K562 (cell line): ENCODE measurements around the gene MFSD2B. TPM values are rescaled to one million over a fixed set of nuclear protein-coding genes. Genes with fewer than 3 reads are reported as not detected.

Experiments
- ERF ChIP-seq: fragments of 450-650 bp; formaldehyde crosslinking; IDR thresholded peaks from 2 replicates; pipeline ENCODE4 v1.4.0; 2020; ENCODE audit warnings: mild to moderate bottlenecking, mixed read lengths
- FOXK1 ChIP-seq: sonication (generic); formaldehyde crosslinking; IDR thresholded peaks from 2 replicates; pipeline ENCODE4 v1.8.0; 2022; ENCODE audit warnings: missing genetic modification reagents, mild to moderate bottlenecking, borderline replicate concordance
- HNRNPK ChIP-seq: fragments of 200-400 bp; formaldehyde crosslinking; IDR thresholded peaks from one replicate; pipeline ENCODE4 v1.6.1; 2018; ENCODE audit warnings: mild to moderate bottlenecking, low read depth, low read length; ENCODE audit not compliant: poor library complexity, severe bottlenecking
- PHF21A ChIP-seq: fragments of 450-650 bp; IDR thresholded peaks from 2 replicates; pipeline ENCODE4 v1.6.1; 2017; ENCODE audit warnings: low read depth, borderline replicate concordance
- SMARCC2 ChIP-seq: fragments of 450-650 bp; IDR thresholded peaks from 2 replicates; pipeline ENCODE4 v1.6.1; 2017; ENCODE audit warnings: antibody characterized with exemption, moderate library complexity, mild to moderate bottlenecking, low read depth
- TCF3 ChIP-seq: sonication (generic); formaldehyde crosslinking; IDR thresholded peaks from 2 replicates; pipeline ENCODE4 v1.4.0; 2020; ENCODE audit warnings: mild to moderate bottlenecking, missing genetic modification reagents
- ZNF134 ChIP-seq: fragments of 250-450 bp; sonication (Bioruptor Pico); conservative IDR thresholded peaks from 2 replicates; pipeline ENCODE4 v1.4.0; 2020
- ZNF561 ChIP-seq: fragments of 450-650 bp; formaldehyde crosslinking; conservative IDR thresholded peaks from 2 replicates; pipeline ENCODE4 v1.4.0; 2020; ENCODE audit warnings: mild to moderate bottlenecking, moderate library complexity
- ZNF778 ChIP-seq: fragments of 450-650 bp; formaldehyde crosslinking; IDR thresholded peaks from 2 replicates; pipeline ENCODE4 v1.4.0; 2020; ENCODE audit warnings: mild to moderate bottlenecking, moderate library complexity
- polyA plus RNA-seq, 8 experiments: library from polyadenylated mRNA; depleted of rRNA in 4 of 8; stranded (reverse) in 5 of 8; unstranded in 3 of 8; fragments of >200 nt; fragmentation: Nextera tagmentation in 2 of 8; fragmentation: Illumina TruSeq in 1 of 8; extraction: Ambion mirVana in 2 of 8; extraction: Trizol in 1 of 8; gene quantifications; 2 replicates each; pipeline versions ENCODE4 v1.2.1 to v1.2.3, GENCODE V29; 2011 to 2014; ENCODE audit warnings: inconsistent platforms in 1 of 8, missing spikeins in 1 of 8
- total RNA-seq, 7 experiments: library from RNA; depleted of rRNA in 6 of 7; stranded (reverse); fragments of >200 nt in 6 of 7; fragmentation: Illumina TruSeq in 2 of 7; extraction: Trizol in 2 of 7; gene quantifications; 2 replicates each; pipeline versions ENCODE4 v1.2.1 to v1.2.3, GENCODE V29; 2011 to 2021; ENCODE audit warnings: low replicate concordance in 1 of 7
- TF ChIP-seq, protein P1 (sequence below): fragments of 450-650 bp; IDR thresholded peaks from 2 replicates; pipeline ENCODE4 v1.6.1; 2016; ENCODE audit warnings: mild to moderate bottlenecking, moderate library complexity
- TF ChIP-seq, protein P2 (sequence below), 2 experiments: fragments of 150-350 bp in 1 of 2; IDR thresholded peaks; 2 replicates each; pipeline ENCODE4 v1.6.1; 2012 to 2016; ENCODE audit warnings: low read depth in 2 of 2, low read length in 2 of 2, mild to moderate bottlenecking in 1 of 2, moderate library complexity in 1 of 2

The MFSD2B gene
- total and polyA plus RNA-seq, 9 of the 15 experiments (the other 6 are each of a cell fraction or from before 2014, with no cell fraction given): 2.6 to 10.9 (median 6.8) TPM

DNA sequence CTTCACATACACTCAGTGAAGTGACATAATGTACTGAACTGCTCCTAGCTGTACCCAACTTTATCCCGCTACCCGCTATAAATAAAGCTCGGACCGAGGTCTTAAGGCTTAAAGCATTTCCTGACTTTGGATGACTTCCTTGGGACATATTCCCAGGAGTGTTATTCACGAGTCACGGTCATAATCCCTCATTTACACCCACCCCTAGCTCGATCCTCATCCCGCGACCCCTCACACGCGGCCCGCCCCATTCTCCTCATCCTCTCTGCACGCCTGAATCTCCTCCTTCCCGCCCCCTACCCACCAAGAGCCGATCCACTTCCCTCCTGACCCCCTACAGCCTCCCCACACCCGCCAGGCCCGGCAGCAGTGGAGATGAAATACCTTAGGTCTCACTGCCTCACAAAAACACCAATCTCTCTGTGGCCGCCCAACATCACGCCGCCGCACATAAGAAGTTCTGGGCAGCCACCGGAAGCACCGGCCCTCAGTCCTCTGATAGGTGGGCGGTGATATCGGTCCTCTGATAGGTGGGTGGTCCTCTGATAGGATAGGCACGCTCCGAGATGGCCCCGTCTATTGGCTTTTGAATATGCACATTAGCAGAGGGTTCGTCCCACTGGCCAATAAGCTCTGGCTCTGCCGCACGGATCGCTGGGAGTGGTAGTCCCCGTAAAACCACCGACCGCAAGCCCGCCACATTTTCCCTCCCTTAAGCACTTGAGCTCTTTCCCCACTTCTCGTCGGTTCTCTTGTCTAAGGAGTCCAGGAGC lies 37.2 kb downstream of the MFSD2B start, which contains the start of gene WDCP (continued):
- TF ChIP-seq, protein P1, sequence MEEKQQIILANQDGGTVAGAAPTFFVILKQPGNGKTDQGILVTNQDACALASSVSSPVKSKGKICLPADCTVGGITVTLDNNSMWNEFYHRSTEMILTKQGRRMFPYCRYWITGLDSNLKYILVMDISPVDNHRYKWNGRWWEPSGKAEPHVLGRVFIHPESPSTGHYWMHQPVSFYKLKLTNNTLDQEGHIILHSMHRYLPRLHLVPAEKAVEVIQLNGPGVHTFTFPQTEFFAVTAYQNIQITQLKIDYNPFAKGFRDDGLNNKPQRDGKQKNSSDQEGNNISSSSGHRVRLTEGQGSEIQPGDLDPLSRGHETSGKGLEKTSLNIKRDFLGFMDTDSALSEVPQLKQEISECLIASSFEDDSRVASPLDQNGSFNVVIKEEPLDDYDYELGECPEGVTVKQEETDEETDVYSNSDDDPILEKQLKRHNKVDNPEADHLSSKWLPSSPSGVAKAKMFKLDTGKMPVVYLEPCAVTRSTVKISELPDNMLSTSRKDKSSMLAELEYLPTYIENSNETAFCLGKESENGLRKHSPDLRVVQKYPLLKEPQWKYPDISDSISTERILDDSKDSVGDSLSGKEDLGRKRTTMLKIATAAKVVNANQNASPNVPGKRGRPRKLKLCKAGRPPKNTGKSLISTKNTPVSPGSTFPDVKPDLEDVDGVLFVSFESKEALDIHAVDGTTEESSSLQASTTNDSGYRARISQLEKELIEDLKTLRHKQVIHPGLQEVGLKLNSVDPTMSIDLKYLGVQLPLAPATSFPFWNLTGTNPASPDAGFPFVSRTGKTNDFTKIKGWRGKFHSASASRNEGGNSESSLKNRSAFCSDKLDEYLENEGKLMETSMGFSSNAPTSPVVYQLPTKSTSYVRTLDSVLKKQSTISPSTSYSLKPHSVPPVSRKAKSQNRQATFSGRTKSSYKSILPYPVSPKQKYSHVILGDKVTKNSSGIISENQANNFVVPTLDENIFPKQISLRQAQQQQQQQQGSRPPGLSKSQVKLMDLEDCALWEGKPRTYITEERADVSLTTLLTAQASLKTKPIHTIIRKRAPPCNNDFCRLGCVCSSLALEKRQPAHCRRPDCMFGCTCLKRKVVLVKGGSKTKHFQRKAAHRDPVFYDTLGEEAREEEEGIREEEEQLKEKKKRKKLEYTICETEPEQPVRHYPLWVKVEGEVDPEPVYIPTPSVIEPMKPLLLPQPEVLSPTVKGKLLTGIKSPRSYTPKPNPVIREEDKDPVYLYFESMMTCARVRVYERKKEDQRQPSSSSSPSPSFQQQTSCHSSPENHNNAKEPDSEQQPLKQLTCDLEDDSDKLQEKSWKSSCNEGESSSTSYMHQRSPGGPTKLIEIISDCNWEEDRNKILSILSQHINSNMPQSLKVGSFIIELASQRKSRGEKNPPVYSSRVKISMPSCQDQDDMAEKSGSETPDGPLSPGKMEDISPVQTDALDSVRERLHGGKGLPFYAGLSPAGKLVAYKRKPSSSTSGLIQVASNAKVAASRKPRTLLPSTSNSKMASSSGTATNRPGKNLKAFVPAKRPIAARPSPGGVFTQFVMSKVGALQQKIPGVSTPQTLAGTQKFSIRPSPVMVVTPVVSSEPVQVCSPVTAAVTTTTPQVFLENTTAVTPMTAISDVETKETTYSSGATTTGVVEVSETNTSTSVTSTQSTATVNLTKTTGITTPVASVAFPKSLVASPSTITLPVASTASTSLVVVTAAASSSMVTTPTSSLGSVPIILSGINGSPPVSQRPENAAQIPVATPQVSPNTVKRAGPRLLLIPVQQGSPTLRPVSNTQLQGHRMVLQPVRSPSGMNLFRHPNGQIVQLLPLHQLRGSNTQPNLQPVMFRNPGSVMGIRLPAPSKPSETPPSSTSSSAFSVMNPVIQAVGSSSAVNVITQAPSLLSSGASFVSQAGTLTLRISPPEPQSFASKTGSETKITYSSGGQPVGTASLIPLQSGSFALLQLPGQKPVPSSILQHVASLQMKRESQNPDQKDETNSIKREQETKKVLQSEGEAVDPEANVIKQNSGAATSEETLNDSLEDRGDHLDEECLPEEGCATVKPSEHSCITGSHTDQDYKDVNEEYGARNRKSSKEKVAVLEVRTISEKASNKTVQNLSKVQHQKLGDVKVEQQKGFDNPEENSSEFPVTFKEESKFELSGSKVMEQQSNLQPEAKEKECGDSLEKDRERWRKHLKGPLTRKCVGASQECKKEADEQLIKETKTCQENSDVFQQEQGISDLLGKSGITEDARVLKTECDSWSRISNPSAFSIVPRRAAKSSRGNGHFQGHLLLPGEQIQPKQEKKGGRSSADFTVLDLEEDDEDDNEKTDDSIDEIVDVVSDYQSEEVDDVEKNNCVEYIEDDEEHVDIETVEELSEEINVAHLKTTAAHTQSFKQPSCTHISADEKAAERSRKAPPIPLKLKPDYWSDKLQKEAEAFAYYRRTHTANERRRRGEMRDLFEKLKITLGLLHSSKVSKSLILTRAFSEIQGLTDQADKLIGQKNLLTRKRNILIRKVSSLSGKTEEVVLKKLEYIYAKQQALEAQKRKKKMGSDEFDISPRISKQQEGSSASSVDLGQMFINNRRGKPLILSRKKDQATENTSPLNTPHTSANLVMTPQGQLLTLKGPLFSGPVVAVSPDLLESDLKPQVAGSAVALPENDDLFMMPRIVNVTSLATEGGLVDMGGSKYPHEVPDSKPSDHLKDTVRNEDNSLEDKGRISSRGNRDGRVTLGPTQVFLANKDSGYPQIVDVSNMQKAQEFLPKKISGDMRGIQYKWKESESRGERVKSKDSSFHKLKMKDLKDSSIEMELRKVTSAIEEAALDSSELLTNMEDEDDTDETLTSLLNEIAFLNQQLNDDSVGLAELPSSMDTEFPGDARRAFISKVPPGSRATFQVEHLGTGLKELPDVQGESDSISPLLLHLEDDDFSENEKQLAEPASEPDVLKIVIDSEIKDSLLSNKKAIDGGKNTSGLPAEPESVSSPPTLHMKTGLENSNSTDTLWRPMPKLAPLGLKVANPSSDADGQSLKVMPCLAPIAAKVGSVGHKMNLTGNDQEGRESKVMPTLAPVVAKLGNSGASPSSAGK: peak; percentile 56; the same call in 1 of the 2 replicates
- TF ChIP-seq SMARCC2 (no peak), ZNF561 (CRISPR knock-in tag) (no peak), HNRNPK (no peak), ZNF778 (CRISPR knock-in tag) (no peak), TCF3 (CRISPR knock-in tag) (no peak), FOXK1 (CRISPR knock-in tag) (no peak), ZNF134 (CRISPR knock-in tag) (no peak), PHF21A (no peak), ERF (CRISPR knock-in tag) (no peak)
- TF ChIP-seq, protein P2, sequence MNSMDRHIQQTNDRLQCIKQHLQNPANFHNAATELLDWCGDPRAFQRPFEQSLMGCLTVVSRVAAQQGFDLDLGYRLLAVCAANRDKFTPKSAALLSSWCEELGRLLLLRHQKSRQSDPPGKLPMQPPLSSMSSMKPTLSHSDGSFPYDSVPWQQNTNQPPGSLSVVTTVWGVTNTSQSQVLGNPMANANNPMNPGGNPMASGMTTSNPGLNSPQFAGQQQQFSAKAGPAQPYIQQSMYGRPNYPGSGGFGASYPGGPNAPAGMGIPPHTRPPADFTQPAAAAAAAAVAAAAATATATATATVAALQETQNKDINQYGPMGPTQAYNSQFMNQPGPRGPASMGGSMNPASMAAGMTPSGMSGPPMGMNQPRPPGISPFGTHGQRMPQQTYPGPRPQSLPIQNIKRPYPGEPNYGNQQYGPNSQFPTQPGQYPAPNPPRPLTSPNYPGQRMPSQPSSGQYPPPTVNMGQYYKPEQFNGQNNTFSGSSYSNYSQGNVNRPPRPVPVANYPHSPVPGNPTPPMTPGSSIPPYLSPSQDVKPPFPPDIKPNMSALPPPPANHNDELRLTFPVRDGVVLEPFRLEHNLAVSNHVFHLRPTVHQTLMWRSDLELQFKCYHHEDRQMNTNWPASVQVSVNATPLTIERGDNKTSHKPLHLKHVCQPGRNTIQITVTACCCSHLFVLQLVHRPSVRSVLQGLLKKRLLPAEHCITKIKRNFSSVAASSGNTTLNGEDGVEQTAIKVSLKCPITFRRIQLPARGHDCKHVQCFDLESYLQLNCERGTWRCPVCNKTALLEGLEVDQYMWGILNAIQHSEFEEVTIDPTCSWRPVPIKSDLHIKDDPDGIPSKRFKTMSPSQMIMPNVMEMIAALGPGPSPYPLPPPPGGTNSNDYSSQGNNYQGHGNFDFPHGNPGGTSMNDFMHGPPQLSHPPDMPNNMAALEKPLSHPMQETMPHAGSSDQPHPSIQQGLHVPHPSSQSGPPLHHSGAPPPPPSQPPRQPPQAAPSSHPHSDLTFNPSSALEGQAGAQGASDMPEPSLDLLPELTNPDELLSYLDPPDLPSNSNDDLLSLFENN (IDR thresholded peaks at IDR 0.05; ENCODE audit: low read depth in 2 of 2, low read length in 2 of 2): 0 out of 4 replicates have a peak, but pooled peaks of 1 of the 2 experiments have one; percentile 21
